Fibroblast of the aortic adventitia (primary cell): Measurements from ENCODE around the gene ARHGEF1. TPM values are rescaled to one million over a fixed set of nuclear protein-coding genes. Genes with fewer than 3 reads are reported as not detected.

Experiments used
- DNase-seq: peaks from one replicate; pipeline ENCODE4 v3.0.0-alpha.2; 2010; ENCODE audit warnings: low read depth
- H3K4me3 ChIP-seq: 2 replicates; pipeline ENCODE4 v1.5.1; 2011; ENCODE audit warnings: low read depth, mild to moderate bottlenecking, control low read depth, low read length, moderate library complexity
- total RNA-seq: library from RNA; depleted of rRNA; stranded (reverse); fragments of >200 nt; gene quantifications from 2 replicates; pipeline ENCODE4 v1.2.3, GENCODE V29; 2012; ENCODE audit warnings: low replicate concordance
- TF ChIP-seq, protein P1 (sequence below): IDR thresholded peaks from 2 replicates; pipeline ENCODE4 v1.5.1; 2011; ENCODE audit warnings: mild to moderate bottlenecking, low read length, control low read depth, inconsistent platforms; ENCODE audit not compliant: insufficient read depth

Gene ARHGEF1
- total RNA-seq, 1 donor: 26.8 TPM

DNA sequence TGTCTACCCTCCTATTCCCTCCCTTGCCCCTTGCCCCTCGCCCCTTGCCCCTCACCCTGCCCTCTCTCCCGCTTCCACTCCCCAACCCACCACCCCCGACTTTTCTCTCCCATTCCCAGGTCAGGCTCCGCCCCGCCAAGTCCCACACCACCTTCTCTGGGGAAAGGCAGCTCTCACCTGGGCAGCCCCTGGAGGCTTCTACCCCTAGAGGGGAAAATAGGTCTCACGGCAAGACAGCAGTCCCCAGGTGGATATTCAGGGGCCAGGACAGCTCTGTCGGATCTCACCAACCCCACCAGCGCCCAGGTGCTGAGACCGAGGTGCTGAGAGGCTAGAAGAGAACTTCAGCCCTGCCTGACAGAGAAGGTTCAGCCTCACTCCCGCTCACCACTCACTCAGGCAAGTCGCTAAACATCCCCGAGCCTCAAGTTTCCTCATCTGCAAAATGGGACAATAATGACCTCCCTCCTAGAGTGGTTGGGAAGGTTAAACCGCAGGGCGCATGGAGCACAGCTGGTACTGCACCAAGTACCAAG, 46.6 kb downstream of the ARHGEF1 start:
- DNase-seq: no peak
- TF ChIP-seq, protein P1, sequence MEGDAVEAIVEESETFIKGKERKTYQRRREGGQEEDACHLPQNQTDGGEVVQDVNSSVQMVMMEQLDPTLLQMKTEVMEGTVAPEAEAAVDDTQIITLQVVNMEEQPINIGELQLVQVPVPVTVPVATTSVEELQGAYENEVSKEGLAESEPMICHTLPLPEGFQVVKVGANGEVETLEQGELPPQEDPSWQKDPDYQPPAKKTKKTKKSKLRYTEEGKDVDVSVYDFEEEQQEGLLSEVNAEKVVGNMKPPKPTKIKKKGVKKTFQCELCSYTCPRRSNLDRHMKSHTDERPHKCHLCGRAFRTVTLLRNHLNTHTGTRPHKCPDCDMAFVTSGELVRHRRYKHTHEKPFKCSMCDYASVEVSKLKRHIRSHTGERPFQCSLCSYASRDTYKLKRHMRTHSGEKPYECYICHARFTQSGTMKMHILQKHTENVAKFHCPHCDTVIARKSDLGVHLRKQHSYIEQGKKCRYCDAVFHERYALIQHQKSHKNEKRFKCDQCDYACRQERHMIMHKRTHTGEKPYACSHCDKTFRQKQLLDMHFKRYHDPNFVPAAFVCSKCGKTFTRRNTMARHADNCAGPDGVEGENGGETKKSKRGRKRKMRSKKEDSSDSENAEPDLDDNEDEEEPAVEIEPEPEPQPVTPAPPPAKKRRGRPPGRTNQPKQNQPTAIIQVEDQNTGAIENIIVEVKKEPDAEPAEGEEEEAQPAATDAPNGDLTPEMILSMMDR: no peak
- H3K4me3 ChIP-seq: no peak overlapping the region

DNA sequence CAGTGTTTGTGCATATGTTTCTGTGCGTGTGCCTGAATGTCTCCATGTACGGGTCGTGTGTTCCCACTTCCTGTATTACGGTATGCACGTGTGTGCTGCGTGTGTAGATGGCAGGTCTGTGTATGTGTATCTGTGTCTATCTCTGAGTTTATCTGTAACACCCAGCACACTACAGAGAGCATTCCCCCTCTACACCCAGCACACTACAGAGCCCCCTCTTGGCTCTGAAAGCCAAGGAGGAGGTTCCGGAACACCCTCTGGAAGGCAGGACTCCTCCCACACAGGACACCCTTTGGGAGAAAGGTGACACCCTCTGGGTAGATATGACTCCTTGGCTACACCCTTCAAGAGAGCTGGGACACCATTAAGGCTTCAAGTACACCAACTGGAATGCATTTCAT, 47.3 kb downstream of the ARHGEF1 start:
- TF ChIP-seq, protein P1: no peak
- DNase-seq: no peak
- no peak overlapping the region for H3K4me3 ChIP-seq

DNA sequence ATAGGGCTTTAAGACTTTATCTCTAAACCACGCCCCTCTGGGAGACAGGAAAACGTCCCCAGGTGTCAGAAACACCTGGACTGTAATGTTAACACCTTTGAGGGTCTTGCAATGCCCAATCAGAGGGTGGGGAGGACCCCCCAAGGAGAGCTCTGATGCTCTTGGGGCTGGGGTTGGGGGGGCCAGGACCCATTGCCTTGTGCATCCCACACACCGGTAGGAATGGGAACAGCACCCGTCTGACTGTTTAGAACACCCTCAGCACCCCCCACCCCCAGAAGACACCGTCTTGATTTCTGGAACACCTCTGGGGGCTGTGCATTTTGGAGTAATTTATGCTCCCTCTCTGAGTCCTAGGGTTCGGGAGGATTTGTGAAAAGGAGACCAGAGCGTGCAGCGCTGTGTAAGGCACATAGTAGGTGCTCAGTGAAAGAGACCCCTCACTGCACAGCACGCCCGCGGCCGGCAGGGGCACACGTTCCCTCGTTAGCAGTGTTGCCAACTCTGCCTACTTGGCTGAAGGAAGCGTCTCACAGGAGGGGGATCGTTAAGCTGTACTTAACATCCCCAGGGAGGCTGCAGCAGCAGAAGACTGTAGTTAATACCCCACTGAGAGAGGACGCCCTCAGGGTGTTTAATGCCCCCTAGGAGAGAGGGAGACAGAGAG, 48.1 kb downstream of the ARHGEF1 start:
- no peak overlapping the region for H3K4me3 ChIP-seq
- TF ChIP-seq, protein P1: peak; percentile 46
- no peak for DNase-seq

DNA sequence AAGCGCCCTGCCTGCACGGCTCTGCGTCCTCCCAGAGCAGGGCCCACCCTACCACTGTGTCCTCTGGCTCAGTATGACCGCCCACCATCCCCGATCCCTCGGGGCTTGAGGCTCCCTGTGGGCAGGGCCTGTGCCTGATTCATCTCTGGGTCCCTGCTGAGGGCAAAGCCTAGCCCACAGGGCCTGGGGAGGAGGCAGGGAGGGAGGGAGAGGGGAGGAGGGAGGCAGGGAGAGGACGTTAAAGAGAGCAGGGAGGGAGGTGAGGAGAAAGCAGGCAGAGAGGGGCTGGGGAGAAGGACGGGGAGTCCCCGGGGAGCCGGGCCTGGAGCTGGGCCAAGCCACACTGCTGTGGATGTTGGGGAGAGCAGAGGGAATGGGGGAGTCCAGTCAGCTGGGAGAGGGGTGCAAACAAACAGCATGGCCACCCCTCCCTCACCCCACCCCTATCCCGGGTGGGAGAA, 49.3 kb downstream of the ARHGEF1 start:
- TF ChIP-seq, protein P1: no peak
- DNase-seq: no peak
- H3K4me3 ChIP-seq: no peak overlapping the region

DNA sequence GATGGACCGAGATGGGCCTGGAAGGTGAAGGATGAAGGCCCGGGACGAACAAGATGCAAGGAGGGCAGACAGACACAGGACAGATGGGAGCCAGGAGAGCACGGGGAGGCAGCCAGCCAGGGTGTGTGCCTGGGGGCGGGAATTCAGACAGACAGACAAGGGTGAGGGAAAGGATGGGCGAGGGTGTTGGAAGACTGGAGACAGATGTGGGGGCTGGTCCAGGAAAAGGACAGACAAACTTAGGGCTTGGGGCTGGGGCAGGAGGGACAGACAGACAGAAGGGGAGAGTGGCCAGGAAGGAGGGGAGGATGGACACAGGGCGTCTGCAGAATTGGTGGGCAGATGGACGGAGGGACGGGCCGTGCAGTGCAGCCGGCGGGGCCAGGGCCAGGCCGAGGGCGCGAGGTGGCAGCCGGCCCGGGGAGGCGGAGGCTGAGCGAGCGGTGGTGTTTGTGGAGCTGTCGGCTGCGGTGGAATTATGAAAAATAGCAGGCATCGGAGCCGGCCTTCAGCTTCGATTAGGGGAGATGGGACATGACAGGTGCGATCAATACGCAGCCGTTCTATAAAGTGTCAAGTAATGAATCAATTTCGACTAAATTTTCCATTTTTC, 49.8 kb downstream of the ARHGEF1 start:
- no peak for DNase-seq
- TF ChIP-seq, protein P1: no peak
- no peak overlapping the region for H3K4me3 ChIP-seq

DNA sequence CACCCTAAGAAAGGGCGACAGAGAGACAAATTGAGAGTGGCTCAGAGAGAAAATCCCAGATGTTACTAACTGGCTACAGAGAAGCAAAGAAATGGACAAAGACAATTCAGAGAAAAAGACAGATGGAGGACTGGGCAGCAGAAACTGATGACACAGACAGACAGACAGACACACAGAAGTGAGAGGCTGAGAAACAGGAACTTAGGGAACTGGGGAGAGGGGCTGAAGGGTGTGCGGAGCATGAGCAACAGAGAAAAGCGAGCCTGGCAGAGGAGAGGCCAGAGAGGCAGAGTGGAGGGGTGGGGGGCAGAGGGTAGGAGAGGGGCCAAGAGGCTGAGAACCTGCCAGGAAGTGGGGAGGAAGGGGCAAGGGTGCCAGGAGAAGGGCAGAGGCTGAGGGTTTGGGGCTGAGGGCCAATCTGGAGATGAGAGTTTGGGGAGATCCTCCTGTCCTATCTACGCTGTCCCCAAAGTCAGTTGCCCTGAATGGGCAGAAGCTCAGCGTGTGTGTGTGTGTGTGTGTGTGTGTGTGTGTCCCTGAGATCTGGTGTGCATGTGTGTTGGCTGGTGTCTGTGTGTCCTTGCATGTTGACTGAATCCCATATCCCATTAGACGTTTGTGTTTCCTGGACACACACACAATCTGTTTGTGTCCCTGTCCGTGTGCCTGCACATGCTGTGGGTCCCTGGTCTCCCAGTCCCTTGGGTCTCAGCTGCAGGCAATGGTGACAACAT, 50.9 kb downstream of the ARHGEF1 start:
- no peak for DNase-seq
- TF ChIP-seq, protein P1: no peak
- H3K4me3 ChIP-seq: no peak overlapping the region
